Dermis blood vessel endothelial cell (primary cell): Measurements from ENCODE around the gene YPEL2. TPM values are rescaled to one million over a fixed set of nuclear protein-coding genes. Genes with fewer than 3 reads are reported as not detected.

Experiments used
- DNase-seq: peaks from one replicate; pipeline ENCODE4 v3.0.0; 2010
- total RNA-seq: library from RNA; depleted of rRNA; stranded (reverse); fragments of >200 nt; gene quantifications from 2 replicates; pipeline ENCODE4 v1.2.3, GENCODE V29; 2014

YPEL2 gene
- total RNA-seq, 1 donor from 2014 or later, result 101 TPM

DNA sequence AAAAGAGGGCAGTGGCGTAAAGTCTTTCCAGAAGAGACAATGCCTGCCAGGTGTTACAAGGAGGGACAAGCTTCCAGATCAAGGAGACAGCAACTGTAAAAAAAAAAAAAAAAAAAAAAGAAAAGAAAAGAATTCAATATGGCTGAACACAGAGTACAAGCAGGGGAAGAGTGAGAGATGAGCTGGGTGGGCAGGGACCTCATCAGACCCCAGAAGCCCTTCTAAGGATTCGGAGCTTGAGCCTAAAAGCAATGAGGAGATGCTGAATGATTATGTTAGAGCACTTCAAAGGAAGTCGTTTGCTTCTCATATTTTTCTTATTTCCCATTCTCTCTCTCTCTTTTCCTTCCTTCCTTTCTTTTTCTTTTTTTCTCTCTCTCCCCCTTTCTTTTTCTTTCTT, 103.0 kb downstream of the YPEL2 start:
- no peak for DNase-seq

GRCh38 chr17:59435238-59435637, 103.8 kb downstream of the YPEL2 start:
- DNase-seq, result peak; percentile 70

- DNase-seq, result no peak
Observed at GRCh38 chr17:59436900-59437299, 105.4 kb downstream of the YPEL2 start.

DNA sequence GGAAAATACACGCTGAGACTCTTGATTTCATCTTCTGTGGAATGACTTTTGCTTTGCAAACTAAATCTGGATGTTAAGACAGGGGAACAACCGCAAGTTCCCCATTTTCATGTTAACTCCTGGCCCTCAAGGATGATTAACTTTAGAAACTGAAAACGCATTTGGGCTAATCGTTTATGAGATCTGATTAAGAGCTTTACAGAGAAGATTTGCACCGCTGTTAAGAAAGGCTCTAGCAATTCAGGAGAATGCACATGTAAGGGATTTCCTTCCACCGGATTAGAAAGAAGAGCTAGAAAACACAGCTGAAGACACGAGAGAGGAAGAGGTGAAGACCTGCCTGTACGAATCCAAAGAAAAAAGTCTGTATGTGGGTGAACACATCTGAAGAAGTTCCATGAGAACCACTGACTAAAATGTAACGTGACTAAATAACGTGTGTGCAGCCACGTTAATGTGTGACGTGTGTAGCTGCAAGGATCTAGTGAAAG, 106.4 kb downstream of the YPEL2 start:
- no peak for DNase-seq

DNA sequence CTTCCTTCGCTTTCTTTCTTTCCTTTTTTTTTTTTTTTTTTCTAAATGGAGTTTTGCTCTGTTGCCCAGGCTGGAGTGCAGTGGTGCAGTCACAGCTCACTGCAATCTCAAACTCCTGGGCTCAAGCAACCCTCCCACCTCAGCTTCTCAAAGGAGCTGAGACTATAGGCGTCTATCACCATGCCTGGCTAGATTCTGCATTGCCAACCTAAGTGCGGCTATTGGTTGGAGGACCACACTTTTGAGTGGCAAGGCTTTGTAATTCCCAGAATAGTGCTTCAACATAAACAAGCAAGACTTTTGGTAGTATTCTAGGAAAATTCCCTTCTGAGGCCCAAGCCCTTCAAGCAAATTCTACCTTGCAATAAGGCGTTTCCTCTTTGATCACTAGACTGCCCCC, 107.8 kb downstream of the YPEL2 start:
- DNase-seq, result no peak

GRCh38 chr17:59439741-59440211, 108.3 kb downstream of the YPEL2 start:
- DNase-seq, result peak; percentile 61

DNA sequence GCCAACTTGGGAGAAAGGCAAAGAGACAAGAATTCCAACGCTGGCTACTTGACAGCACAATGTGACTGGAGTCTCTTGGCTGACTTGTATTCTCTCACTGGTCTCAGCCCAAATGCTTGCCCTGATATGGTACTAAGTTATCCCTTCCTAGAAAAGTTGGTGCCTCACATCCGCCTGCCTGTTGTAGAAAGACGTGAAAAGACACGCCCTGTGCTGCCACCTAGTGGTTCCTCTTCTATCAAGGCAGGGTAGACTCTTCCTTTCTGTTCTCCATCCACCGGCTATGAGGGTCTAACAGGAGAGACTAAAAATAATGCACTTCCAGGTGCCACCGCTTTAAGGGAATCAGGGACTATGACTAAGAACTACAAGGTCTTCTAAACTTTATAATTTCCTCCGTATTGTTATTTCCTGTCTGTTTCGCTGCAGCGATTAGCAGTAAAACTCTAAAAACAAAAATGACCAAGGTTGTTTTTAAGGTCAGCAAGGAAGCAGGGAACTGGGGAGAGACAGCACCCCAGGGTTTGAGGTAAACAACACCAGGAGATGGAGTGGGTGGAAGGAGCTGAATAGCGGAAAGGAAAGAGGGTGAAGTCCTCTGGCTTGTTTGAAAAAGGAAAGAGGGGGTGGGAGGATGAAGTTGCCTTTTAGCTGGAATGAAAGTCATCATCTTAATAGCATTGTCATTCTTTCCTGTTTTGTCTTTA, 109.5 kb downstream of the YPEL2 start:
- DNase-seq, result peak; percentile 99

GRCh38 chr17:59441464-59442096, 110.1 kb downstream of the YPEL2 start:
- peak; percentile 47 for DNase-seq

- DNase-seq, result no peak
Observed at GRCh38 chr17:59443106-59443505, 111.7 kb downstream of the YPEL2 start.

Other genes with a start within 250 kb of the YPEL2 start
- gene TRIM37, start 224.8 kb upstream of the YPEL2 start, total RNA-seq, result 48.2 and 57.9 TPM in 2 replicates
- gene SKA2, start 176.5 kb upstream of the YPEL2 start, total RNA-seq, result 51.9 and 89.9 TPM in 2 replicates
- 3.2 and 31.7 TPM in 2 replicates for gene PRR11, start 175.9 kb upstream of the YPEL2 start, total RNA-seq
- gene SMG8, start 121.6 kb upstream of the YPEL2 start, total RNA-seq, result 23.5 and 28.1 TPM in 2 replicates
- gene GDPD1, start 111.1 kb upstream of the YPEL2 start, total RNA-seq, result 1.6 and 3.1 TPM in 2 replicates
- 70.5 and 71.3 TPM in 2 replicates for gene DHX40, start 234.0 kb downstream of the YPEL2 start, total RNA-seq